SK-N-SH (cell line): ENCODE data around the gene MEF2A. TPM values are rescaled to one million over a fixed set of nuclear protein-coding genes. Genes with fewer than 3 reads are reported as not detected.

Source experiments
- CTCF ChIA-PET: fragments of 300-600, 350-600 bp; formaldehyde crosslinking; extraction: SDS; loops from one replicate; lab custom pipeline; 2021; lab: Yijun Ruan, JAX
- POLR2A ChIA-PET: fragments of 350-600 bp; sonication (Branson Sonifier 250); formaldehyde crosslinking; extraction: SDS; loops from one replicate; lab custom pipeline; 2020; ENCODE audit warnings: antibody characterized with exemption, inconsistent platforms; lab: Yijun Ruan, JAX
- DNase-seq: peaks from one replicate; pipeline ENCODE4 v3.0.0; 2012
- H2AFZ ChIP-seq: fragments of 200-600 bp; sonication (generic); 2 replicates; pipeline ENCODE4 v1.8.1; 2016; ENCODE audit warnings: antibody characterized with exemption, mild to moderate bottlenecking, low read depth
- H3F3A ChIP-seq: fragments of 200-600 bp; sonication (generic); replicated peaks from 2 replicates; pipeline ENCODE3; 2016; ENCODE audit warnings: antibody characterized with exemption, mild to moderate bottlenecking; ENCODE audit not compliant: insufficient read depth
- H3K27ac ChIP-seq, 2 experiments: fragments of 200-500 bp in 1 of 2; fragments of 200-600 bp in 1 of 2; sonication (Bioruptor generic) in 1 of 2; sonication (generic), shearing (Covaris generic) in 1 of 2; 2 replicates each; pipeline versions ENCODE4 v1.5.1 to v1.6.1; 2014 to 2016; ENCODE audit warnings: low read depth in 2 of 2, inconsistent platforms in 1 of 2, low read length in 1 of 2, mild to moderate bottlenecking in 1 of 2, mixed read lengths in 1 of 2
- H3K27me3 ChIP-seq: fragments of 200-600 bp; sonication (generic), shearing (Covaris generic); 2 replicates; pipeline ENCODE4 v1.6.1; 2016; ENCODE audit warnings: mixed run types; ENCODE audit not compliant: insufficient read depth
- H3K36me3 ChIP-seq, 2 experiments: fragments of 200-500 bp in 1 of 2; fragments of 200-600 bp in 1 of 2; sonication (Bioruptor generic) in 1 of 2; sonication (generic) in 1 of 2; replicated peaks in 1 of 2; 2 replicates each; pipeline versions ENCODE3 to v1.5.1; 2014 to 2016; ENCODE audit warnings: low read length in 1 of 2, mild to moderate bottlenecking in 1 of 2; ENCODE audit not compliant: insufficient read depth in 2 of 2, control insufficient read depth in 1 of 2
- H3K4me1 ChIP-seq, 2 experiments: fragments of 200-500 bp in 1 of 2; fragments of 200-600 bp in 1 of 2; sonication (Bioruptor generic) in 1 of 2; sonication (generic), shearing (Covaris generic) in 1 of 2; 2 replicates each; pipeline versions ENCODE4 v1.5.1 to v1.6.1; 2014 to 2016; ENCODE audit warnings: low read depth in 1 of 2, low read length in 1 of 2, mixed run types in 1 of 2; ENCODE audit not compliant: insufficient read depth in 2 of 2, control insufficient read depth in 1 of 2
- H3K4me2 ChIP-seq: fragments of 200-600 bp; sonication (generic), shearing (Covaris generic); 2 replicates; pipeline ENCODE4 v1.6.1; 2017; ENCODE audit warnings: mixed run types
- H3K4me3 ChIP-seq, 2 experiments: fragments of 200-500 bp in 1 of 2; fragments of 200-600 bp in 1 of 2; sonication (Bioruptor generic) in 1 of 2; sonication (generic), shearing (Covaris generic) in 1 of 2; 2 replicates each; pipeline versions ENCODE4 v1.5.1 to v1.8.1; 2014 to 2016; ENCODE audit warnings: low read depth in 2 of 2, inconsistent platforms in 1 of 2, low read length in 1 of 2, mild to moderate bottlenecking in 1 of 2, mixed read lengths in 1 of 2, moderate library complexity in 1 of 2
- H3K79me2 ChIP-seq: fragments of 200-600 bp; sonication (generic); 2 replicates; pipeline ENCODE4 v1.8.1; 2017; ENCODE audit warnings: mild to moderate bottlenecking; ENCODE audit not compliant: insufficient read depth
- H3K9ac ChIP-seq: fragments of 200-600 bp; sonication (generic); 2 replicates; pipeline ENCODE4 v1.6.1; 2017; ENCODE audit warnings: mixed run types
- H3K9me2 ChIP-seq: fragments of 200-600 bp; sonication (generic); 2 replicates; pipeline ENCODE4 v1.6.1; 2017; ENCODE audit warnings: mixed run types
- H3K9me3 ChIP-seq: fragments of 200-600 bp; sonication (generic); 2 replicates; pipeline ENCODE4 v1.6.1; 2017; ENCODE audit warnings: mixed run types, mild to moderate bottlenecking, moderate library complexity
- H4K20me1 ChIP-seq: fragments of 200-600 bp; sonication (generic); 2 replicates; pipeline ENCODE4 v1.6.1; 2017; ENCODE audit warnings: mild to moderate bottlenecking, mixed run types; ENCODE audit not compliant: insufficient read depth
- CHD2 ChIP-seq: fragments of 150-350 bp; IDR thresholded peaks from 2 replicates; pipeline ENCODE4 v1.6.1; 2018; ENCODE audit warnings: low read length; ENCODE audit not compliant: partially characterized antibody
- EZH2phosphoT487 ChIP-seq: fragments of 200-600 bp; sonication (generic); IDR thresholded peaks from 2 replicates; pipeline ENCODE4 v1.6.1; 2017; ENCODE audit warnings: low read depth, mixed run types, mild to moderate bottlenecking, antibody characterized with exemption, moderate library complexity, borderline replicate concordance
- FOSL2 ChIP-seq: IDR thresholded peaks from 2 replicates; pipeline ENCODE4 v1.4.0; 2012; ENCODE audit warnings: low read depth, mild to moderate bottlenecking, moderate library complexity, borderline replicate concordance
- FOXJ3 ChIP-seq: sonication (generic); formaldehyde crosslinking; IDR thresholded peaks from 2 replicates; pipeline ENCODE4 v1.5.1; 2020; ENCODE audit warnings: mild to moderate bottlenecking, missing genetic modification reagents
- FOXM1 ChIP-seq: IDR thresholded peaks from 2 replicates; pipeline ENCODE4 v1.4.0; 2012; ENCODE audit warnings: low read depth, mild to moderate bottlenecking
- GABPA ChIP-seq: IDR thresholded peaks from 2 replicates; pipeline ENCODE4 v1.4.0; 2012; ENCODE audit warnings: low read depth, mild to moderate bottlenecking
- IRF3 ChIP-seq: fragments of 150-350 bp; IDR thresholded peaks from 2 replicates; pipeline ENCODE4 v1.6.1; 2016; ENCODE audit warnings: mild to moderate bottlenecking, low read depth, low read length
- JUND ChIP-seq: IDR thresholded peaks from 2 replicates; pipeline ENCODE4 v1.4.0; 2012
- MAX ChIP-seq: IDR thresholded peaks from 2 replicates; pipeline ENCODE4 v1.4.0; 2012; ENCODE audit warnings: low read depth
- MXI1 ChIP-seq: IDR thresholded peaks from 2 replicates; pipeline ENCODE4 v1.6.1; 2012; ENCODE audit warnings: mild to moderate bottlenecking, low read depth, low read length, improper control_type of control experiment
- NFIC ChIP-seq: IDR thresholded peaks from 2 replicates; pipeline ENCODE4 v1.4.0; 2012; ENCODE audit warnings: borderline replicate concordance
- NRF1 ChIP-seq: IDR thresholded peaks from 2 replicates; pipeline ENCODE4 v1.6.1; 2012; ENCODE audit warnings: low read depth, mild to moderate bottlenecking, low read length
- POLR2AphosphoS5 ChIP-seq: IDR thresholded peaks from 2 replicates; pipeline ENCODE4 v1.6.1; 2012; ENCODE audit warnings: low read depth, low read length
- RAD21 ChIP-seq: IDR thresholded peaks from 2 replicates; pipeline ENCODE4 v1.6.1; 2012; ENCODE audit warnings: mild to moderate bottlenecking, low read length
- RCOR1 ChIP-seq: fragments of 150-350 bp; IDR thresholded peaks from 2 replicates; pipeline ENCODE4 v1.6.1; 2017; ENCODE audit warnings: antibody characterized with exemption, low read length
- RFX5 ChIP-seq: IDR thresholded peaks from 2 replicates; pipeline ENCODE4 v1.6.1; 2012; ENCODE audit warnings: mild to moderate bottlenecking, improper control_type of control experiment, low read length
- SMC3 ChIP-seq: IDR thresholded peaks from 2 replicates; pipeline ENCODE4 v1.6.1; 2012; ENCODE audit warnings: low read depth, low read length, improper control_type of control experiment
- TAF1 ChIP-seq: IDR thresholded peaks from 2 replicates; pipeline ENCODE4 v1.6.1; 2012; ENCODE audit warnings: low read depth, mild to moderate bottlenecking, low read length, moderate library complexity, borderline replicate concordance
- TEAD4 ChIP-seq: IDR thresholded peaks from 2 replicates; pipeline ENCODE4 v1.4.0; 2012; ENCODE audit warnings: mild to moderate bottlenecking, borderline replicate concordance; ENCODE audit not compliant: insufficient read depth
- USF1 ChIP-seq: IDR thresholded peaks from 2 replicates; pipeline ENCODE4 v1.4.0; 2012; ENCODE audit warnings: low read depth, borderline replicate concordance
- YY1 ChIP-seq: IDR thresholded peaks from 2 replicates; pipeline ENCODE4 v1.4.0; 2012; ENCODE audit warnings: low read depth, mild to moderate bottlenecking
- WGBS: methylation state at CpG from one replicate; pipeline ENCODE4 v1.1.6; 2017; ENCODE audit warnings: low lambda C conversion rate; 5-methylcytosine and 5-hydroxymethylcytosine counted together
- polyA plus RNA-seq, 3 experiments: library from polyadenylated mRNA; depleted of rRNA; stranded (reverse); fragments of >200 nt; gene quantifications; 2 replicates each; pipeline ENCODE4 v1.2.3, GENCODE V29; 2012

Gene MEF2A
- polyA plus RNA-seq, 1 of the 3 experiments (the other 2 are of a cell fraction), result 20.9 TPM

GRCh38 chr15:99683000-99683670 lies 117.4 kb downstream of the MEF2A start:
- no peak overlapping the region for H3K4me3 ChIP-seq
- no peak overlapping the region for H2AFZ ChIP-seq
- WGBS, result 87% methylated on average over 9 of the region's 9 CpGs
- H3K9me3 ChIP-seq, result peaks cover 5% of the 10 kb centered on the region; the same call in 1 of the 2 replicates
- H3K27me3 ChIP-seq, result no peaks in the 10 kb centered on the region
- H3K27ac ChIP-seq, result peak overlapping the region; percentile 6 to 39; a peak in 2 of 4 replicates
- H3K9me2 ChIP-seq, result no peaks in the 10 kb centered on the region
- H3K9ac ChIP-seq, result no peak overlapping the region
- TF ChIP-seq NFIC, result no peak
- TF ChIP-seq CHD2, result no peak
- no peak for TF ChIP-seq RAD21
- TF ChIP-seq TEAD4, result no peak
- no peak for TF ChIP-seq MXI1
- no peak for TF ChIP-seq POLR2AphosphoS5
- no peak for TF ChIP-seq FOSL2
- no peak for TF ChIP-seq RFX5
- no peak for TF ChIP-seq RCOR1
- TF ChIP-seq YY1, result no peak
- TF ChIP-seq EZH2phosphoT487, result no peak
- no peak overlapping the region for H3K4me2 ChIP-seq
- ChIA-PET CTCF (interaction anchor here (1.6 kb wide), 1 partner anchor 11 kb away, joined by 6 read pairs; no protein-coding TSS in a partner anchor), POLR2A (no interaction called here)
- peaks cover 0 to 10% of the 10 kb centered on the region in 2 experiments; a peak in 3 of 4 replicates for H3K4me1 ChIP-seq
- no peak for DNase-seq
- peaks cover 15 to 58% of the 10 kb centered on the region in 2 experiments for H3K36me3 ChIP-seq
- no peaks in the 10 kb centered on the region for H4K20me1 ChIP-seq
- H3F3A ChIP-seq, result peaks cover 26% of the 10 kb centered on the region
- peaks cover 26% of the 10 kb centered on the region for H3K79me2 ChIP-seq

- H3K27ac ChIP-seq, result no peak overlapping the region
- H3K9ac ChIP-seq, result no peak overlapping the region
- H3F3A ChIP-seq, result peaks cover 14% of the 10 kb centered on the region
- POLR2A ChIA-PET, result no interaction called here
- peaks cover 5% of the 10 kb centered on the region; the same call in 1 of the 2 replicates for H3K9me3 ChIP-seq
- DNase-seq, result no peak
- no peak overlapping the region for H3K4me3 ChIP-seq
- 100% methylated on average over 1 of the region's 1 CpG for WGBS
- no peaks in the 10 kb centered on the region for H3K27me3 ChIP-seq
- H3K36me3 ChIP-seq, result peaks cover 13 to 55% of the 10 kb centered on the region in 2 experiments
- H3K4me2 ChIP-seq, result no peak overlapping the region
- TF ChIP-seq TEAD4, result no peak
- no peak for TF ChIP-seq GABPA
- TF ChIP-seq USF1, result no peak
- no peak for TF ChIP-seq IRF3
- TF ChIP-seq FOXM1, result no peak
- no peak for TF ChIP-seq MXI1
- TF ChIP-seq FOSL2, result no peak
- no peak for TF ChIP-seq YY1
- no peak for TF ChIP-seq SMC3
- no peak for TF ChIP-seq POLR2AphosphoS5
- TF ChIP-seq RCOR1, result no peak
- no peak for TF ChIP-seq JUND
- no peak for TF ChIP-seq NRF1
- TF ChIP-seq EZH2phosphoT487, result no peak
- no peak for TF ChIP-seq FOXJ3 (CRISPR knock-in tag)
- TF ChIP-seq NFIC, result no peak
- no peak for TF ChIP-seq MAX
- TF ChIP-seq TAF1, result no peak
- TF ChIP-seq, all 33 proteins: peak for 0
- Histone ChIP-seq H3K4me1 (peaks cover 0 to 10% of the 10 kb centered on the region in 2 experiments; a peak in 3 of 4 replicates), H2AFZ (no peak overlapping the region), H3K9me2 (no peaks in the 10 kb centered on the region), H4K20me1 (no peaks in the 10 kb centered on the region), H3K79me2 (peaks cover 26% of the 10 kb centered on the region)
- CTCF ChIA-PET, result interaction anchor here (2.5 kb wide), 1 partner anchor 18 kb away, joined by 16 read pairs; no protein-coding TSS in a partner anchor
Observed at GRCh38 chr15:99686290-99686689, 120.5 kb downstream of the MEF2A start.
